T-helper 2 cell treated with Interferon-gamma antibody and Interleukin-4, amounts not matched to agents 100 ng/mL and 5 ng/mL, for 36 hours (primary cell): ENCODE measurements around the gene IRAG1. TPM values are rescaled to one million over a fixed set of nuclear protein-coding genes. Genes with fewer than 3 reads are reported as not detected.

Experiments
- intact Hi-C: fragments of 100-400 bp; cut with micrococcal nuclease; formaldehyde crosslinking; loops from one replicate; pipeline ENCODE4 v1.15.1; 2023
- total RNA-seq: library from RNA; stranded (reverse); gene quantifications from 2 replicates; pipeline ENCODE4 v1.2.3, GENCODE V29; 2022

IRAG1 gene
- total RNA-seq = not detected in 2 replicates

- intact Hi-C loops = no loop called here
These were observed at the start of gene IRAG1 for GRCh38 chr11:10693509-10694081. Gene IRAG1, minus strand, starts transcription at chr11:10693755. Its CDS starts 153 bp downstream, at chr11:10693602.

GRCh38 chr11:10742460-10743208 lies 49.1 kb upstream of the IRAG1 start:
- intact Hi-C loops = loop anchor here (10.0 kb wide), 2 partner anchors 438 to 988 kb away; partner anchors contain the start of gene ADM

GRCh38 chr11:10735481-10736475 lies 42.2 kb upstream of the IRAG1 start:
- intact Hi-C loops = loop anchor here (1.0 kb wide), 3 partner anchors 81 to 329 kb away; no protein-coding TSS in a partner anchor

DNA sequence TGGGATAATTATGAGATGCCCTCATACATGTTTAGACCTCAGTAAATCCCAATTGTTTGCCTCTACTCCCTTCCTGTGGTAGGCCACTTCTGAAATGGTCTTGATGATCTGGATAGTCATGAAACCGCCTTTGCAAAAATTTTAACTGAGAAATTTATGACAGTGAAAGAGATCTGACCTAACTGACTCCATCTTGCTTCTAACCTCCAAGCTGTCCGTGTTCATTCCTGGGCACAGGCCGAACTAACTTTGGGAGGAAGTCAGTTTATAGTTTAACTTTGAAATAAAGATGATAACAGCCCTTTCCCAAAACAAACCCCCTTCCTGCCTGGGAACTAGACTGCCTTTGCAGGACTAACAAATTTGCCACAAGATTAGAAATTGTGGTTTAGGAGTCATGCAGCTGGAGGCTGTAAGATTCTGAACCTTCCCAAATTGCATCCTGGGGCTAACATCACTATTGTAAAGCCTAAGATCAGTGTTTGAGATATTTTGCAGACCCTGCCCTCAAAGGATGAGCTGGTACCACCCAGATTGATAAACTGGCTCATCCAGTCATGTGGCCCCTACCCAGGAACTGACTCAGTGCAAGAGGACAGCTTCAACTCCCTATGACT lies 37.6 kb upstream of the IRAG1 start:
- intact Hi-C loops = no loop called here

DNA sequence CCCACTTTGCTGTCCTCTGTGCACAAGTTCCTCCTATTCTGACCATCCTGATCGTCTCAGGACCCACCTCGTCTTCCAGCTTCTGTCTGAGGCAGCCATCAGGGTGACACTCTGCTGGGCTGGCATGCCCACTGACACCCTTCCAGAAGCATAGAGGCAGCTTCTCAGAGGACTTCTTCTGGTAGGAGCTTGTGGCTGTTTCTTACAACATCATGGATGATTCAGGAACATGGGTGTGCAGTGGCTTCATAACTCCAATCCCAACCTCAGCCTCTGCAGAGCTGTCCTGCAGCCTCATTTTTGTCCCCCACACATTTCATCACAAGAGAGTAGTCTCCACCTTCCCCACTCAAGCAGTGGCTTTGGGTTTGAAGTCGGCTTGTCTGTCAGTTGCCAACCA lies 36.6 kb upstream of the IRAG1 start:
- intact Hi-C loops = no loop called here

DNA sequence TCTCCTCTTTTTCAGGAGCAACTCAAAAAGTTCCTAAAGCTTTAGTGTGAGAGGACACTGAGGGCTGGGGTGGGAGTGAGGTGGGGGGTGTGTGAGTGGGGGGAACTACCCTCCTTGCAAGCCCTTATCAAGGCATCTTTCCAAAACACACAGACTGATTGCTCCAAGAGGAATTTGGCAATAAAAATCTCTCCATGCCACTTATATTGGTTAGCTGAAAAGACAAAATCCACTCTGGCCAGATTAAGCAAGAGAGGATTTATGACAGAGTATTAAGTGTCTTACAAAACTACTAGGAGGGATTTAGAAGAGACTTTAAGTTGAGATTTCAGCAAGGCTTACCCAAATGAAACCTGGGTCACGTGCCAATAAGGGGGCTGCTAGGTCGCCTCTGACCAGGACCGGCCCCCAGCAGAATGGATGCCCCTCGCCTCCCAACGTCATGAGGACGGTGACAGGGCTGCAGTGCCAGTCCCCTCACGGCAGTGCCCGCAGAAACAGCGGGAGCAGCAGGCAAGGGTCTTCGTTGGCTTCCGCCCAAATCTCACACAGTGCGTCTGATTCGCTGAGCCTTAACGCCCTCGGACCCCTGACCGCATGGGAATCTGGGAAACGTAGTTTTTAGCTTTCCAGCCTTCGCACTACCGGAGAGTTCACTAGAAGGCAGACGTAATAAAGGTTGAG lies 35.4 kb upstream of the IRAG1 start:
- intact Hi-C loops = no loop called here

- intact Hi-C loops = no loop called here
These were observed 34.6 kb upstream of the IRAG1 start for GRCh38 chr11:10728154-10728553.

DNA sequence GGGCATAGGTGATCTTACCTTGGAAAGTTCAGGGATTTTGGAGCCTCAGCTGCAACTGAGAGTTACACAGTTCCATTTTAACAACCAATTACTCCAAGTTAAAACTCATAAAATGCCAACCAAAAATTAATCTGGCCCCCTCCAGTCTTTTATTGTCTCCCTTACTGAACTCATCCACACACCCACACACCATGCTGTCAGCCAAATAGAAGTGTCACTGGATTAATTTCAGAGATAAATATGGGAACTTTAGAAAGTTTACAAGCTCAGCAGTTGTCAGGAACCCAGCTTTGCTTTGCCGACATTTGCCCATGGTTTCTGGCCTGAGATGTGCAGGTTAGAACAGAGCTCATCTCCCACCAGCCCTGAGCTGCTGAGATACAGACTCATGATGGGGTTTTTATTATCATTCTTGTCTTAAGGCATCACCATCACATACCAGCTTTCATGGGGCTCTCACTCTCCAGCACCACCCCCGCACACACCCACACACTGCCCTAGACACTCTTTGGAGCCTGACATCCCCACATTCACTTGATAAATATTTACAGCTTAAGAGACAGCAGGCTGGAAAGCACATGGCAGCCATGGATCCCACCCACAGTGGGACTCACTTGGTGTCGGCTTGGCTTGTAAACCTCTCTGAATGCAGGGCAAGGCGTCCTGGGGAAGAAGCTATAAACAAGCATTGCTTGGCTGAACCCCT lies 33.7 kb upstream of the IRAG1 start:
- intact Hi-C loops = no loop called here

- intact Hi-C loops = no loop called here
These were observed 32.3 kb upstream of the IRAG1 start for GRCh38 chr11:10725907-10726253.

GRCh38 chr11:10725114-10725906 lies 31.8 kb upstream of the IRAG1 start:
- intact Hi-C loops = no loop called here

DNA sequence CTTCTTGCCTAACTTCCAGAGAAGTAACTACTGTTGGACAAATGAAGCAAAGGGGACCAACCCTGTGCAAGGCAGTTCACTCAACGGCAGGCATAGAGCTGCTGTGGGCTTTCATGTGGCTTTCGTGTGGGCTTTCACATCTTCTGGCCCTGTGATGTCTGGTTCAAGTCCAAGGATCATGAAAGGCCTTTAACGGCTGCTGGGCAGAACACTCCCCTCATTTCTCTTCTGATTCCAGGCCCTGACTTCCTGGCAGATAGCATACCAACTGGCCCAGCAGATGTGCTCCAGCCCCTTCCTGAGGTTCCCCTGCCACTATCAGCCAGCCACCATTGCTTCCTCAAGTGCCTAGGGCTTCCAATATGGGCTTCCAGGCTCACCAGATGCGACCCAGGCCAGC lies 28.8 kb upstream of the IRAG1 start:
- intact Hi-C loops = no loop called here

DNA sequence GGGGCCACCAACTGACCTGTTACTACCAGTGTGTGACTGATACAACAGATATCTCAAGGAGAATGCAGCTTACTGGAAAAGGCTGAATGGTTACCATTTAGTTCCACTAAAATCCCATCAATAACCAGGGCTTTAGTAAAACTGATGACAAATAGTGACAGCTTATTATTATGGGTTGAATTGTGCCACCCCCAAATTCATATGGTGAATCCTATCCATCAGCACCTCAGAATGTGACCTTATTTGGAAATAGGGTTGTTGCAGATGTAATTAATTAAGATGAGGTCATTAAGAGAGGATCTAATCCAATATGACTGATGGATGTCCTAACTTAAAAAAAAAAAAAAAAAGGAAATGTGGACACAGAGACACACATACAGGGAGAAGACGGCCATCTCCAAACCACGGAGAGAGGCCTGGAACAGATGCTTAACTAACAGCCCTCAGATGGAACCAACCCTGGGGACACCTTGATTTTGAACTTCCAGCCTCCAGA lies 27.4 kb upstream of the IRAG1 start:
- intact Hi-C loops = no loop called here

DNA sequence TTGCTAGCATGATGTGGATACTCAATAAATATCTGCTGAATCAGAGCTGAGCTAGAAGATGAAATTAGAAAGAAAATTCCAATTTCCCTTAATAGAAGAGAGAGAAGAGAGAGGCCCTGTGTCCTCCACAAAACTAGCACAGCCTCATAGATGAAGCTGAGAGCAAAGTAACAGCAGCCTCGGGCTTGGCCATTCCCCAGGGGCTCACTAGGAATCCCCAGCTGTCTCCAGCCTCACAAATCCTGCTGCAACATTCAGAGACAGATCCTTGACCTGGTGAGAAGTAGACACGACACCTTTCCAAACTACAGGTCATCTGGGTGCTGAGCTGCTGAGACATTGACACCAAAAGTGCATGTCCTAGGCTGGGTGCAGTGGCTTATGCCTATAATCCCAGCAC lies 26.1 kb upstream of the IRAG1 start:
- intact Hi-C loops = no loop called here

DNA sequence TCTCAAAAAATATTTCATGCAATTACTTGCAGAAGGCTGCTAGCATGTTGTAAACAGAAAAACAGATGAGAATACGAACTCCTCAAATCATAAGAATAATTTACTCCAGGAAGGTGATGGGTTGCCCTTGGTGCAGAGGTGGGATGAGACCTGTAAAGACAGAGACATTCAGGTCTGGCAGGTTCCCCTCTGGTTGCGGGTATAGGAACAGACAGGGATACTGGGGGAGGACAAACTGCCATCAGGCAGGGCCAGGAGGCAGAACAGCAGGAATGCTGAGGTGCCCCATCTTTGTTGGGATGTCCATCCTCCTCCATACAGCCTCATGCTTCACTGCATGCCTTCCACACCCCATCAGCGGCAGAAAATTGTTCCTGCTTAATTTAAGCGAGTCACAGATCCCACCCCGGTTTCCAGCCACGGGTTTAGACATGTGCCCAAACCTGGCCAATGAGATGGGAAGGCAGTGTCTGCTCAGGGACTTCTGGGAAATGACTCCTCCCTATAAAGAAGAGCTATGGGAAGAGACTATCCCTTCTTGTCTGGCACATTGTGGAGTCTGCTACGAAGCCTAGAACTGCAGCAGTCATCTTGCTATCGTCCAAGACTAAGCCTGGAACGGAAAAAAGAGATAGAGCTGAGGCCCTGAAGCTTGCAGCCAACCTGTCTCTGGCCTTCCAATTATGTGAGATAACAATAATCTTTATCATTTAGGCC lies 23.1 kb upstream of the IRAG1 start:
- intact Hi-C loops = no loop called here

DNA sequence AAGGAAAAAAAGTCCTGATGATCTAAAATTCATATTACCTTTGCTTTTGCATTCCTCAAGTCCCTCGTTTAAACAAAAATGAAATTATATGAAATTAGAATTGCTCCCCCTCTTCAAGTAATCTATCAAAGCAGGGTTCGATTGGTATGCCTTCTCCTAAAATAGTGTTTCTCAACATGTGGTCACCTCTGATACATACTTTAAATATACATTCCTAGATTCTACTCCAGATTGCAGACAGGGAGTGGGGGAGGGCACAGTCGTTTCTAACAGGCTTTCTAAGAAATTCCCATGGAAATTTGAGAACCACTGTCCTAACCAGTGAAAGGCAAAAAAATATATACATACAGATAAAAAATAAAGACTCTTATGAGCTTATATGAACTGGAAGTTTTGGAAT lies 22.6 kb upstream of the IRAG1 start:
- intact Hi-C loops = no loop called here

DNA sequence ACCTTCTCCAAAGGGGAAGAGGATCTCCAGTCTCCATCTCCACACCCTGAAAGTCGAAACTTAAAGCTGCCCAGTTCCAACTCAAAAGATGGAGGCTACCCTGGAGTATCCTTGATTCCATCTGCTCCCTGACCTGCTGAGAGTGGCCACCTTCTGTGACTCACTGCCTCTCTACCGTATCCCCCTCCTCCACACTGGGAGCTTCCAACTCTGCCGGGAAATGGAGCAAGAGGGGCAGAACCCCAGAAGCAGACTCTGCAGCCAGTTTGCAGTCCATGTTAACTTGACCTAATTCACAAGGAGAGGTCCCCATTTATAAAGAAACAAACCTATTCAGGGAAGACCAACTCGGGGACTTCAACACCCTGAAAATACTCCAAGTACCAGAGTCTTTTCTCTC lies 22.0 kb upstream of the IRAG1 start:
- intact Hi-C loops = no loop called here

DNA sequence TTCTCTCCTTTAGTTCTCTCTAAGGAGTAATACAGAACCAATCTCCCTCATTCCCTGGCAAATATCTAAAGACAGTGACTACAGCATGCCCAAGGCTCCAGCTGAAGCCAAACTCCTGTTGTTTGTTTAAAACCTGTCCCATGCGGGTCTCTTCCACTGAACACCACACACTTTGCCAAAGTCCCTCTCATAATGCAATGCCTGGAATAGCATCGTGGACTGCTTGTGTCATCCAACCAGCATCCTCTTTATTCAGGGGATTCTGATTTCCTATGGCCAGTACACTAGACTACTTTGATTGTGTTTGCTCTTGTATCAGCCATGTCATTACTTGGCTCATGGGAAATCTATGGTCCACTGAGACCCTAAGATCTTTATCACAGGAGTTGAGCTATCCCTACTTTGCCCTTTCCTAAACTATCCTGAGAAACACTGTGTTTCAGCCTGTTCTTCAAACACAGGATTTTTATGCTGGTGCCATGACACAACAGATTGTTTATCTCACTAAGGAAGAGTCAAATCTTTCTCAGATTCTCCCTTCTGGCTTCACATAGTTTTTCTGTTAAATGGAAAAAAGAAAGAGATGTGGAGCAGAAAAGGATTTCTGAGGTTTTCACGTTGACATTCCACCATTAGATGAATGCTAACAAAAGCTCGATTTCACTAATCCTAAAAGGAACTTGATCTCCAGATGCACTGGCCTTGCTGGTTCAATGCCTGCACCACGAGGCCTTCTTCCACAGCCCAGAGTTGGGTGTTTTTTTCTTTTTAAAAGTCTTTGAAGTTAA lies 15.9 kb upstream of the IRAG1 start:
- intact Hi-C loops = no loop called here

DNA sequence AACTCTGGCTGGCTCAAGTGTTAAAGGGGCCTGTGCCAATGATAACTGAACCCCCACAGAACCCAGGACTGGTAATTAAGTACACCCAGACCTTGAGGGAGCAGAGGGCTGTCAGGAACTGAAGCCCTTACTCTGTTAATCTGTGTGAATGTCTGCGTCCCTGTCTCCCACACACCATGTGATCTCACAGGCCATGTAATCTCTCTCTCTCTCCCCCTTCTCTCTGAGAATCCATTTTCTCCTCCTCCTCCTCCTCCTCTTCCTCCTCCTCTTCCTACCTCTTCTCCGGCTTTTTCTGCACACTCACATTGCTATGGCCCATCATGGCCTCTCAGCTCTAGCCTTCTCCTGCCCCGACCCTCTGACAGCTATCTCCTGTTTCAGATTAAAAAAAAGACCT lies 14.6 kb upstream of the IRAG1 start:
- intact Hi-C loops = no loop called here
